Upper lobe of left lung (tissue), 6 donors: ENCODE measurements around the gene HEG1. TPM values are rescaled to one million over a fixed set of nuclear protein-coding genes. Genes with fewer than 3 reads are reported as not detected.

Experiments used
- ATAC-seq, 2 donors: fragments of 200-7000 bp; cut with Tn5 transposase; one replicate each; pipeline ENCODE4 v1.9.1; 2022; ENCODE audit warnings: mild to moderate bottlenecking in 2 of 2, moderate library complexity in 2 of 2; ENCODE audit not compliant: low FRiP score in 2 of 2
- DNase-seq, 2 donors: peaks; one replicate each; pipeline ENCODE4 v3.0.0-alpha.2; 2019 to 2020
- H3K27ac ChIP-seq, 4 donors: fragments of 200-600 bp; sonication (generic); one replicate each; pipeline ENCODE4 v1.5.1; 2016 to 2019
- H3K27me3 ChIP-seq, 4 donors: fragments of 200-600 bp; sonication (generic); one replicate each; pipeline ENCODE4 v1.5.1; 2017 to 2019
- H3K36me3 ChIP-seq, 4 donors: fragments of 200-600 bp; sonication (generic); one replicate each; pipeline ENCODE4 v1.5.1; 2016 to 2019
- H3K4me1 ChIP-seq, 4 donors: fragments of 200-600 bp; sonication (generic); one replicate each; pipeline ENCODE4 v1.5.1; 2018 to 2019
- H3K4me3 ChIP-seq, 4 donors: fragments of 200-600 bp; sonication (generic); one replicate each; pipeline ENCODE4 v1.5.1; 2017 to 2019; ENCODE audit warnings: mild to moderate bottlenecking in 2 of 4, moderate library complexity in 1 of 4
- H3K9me3 ChIP-seq, 4 donors: fragments of 200-600 bp; sonication (generic); one replicate each; pipeline ENCODE4 v1.5.1; 2018 to 2019
- CTCF ChIP-seq, 6 experiments: fragments of 450-650 bp in 4 of 6; fragments of 200-600 bp in 2 of 6; sonication (generic) in 2 of 6; IDR thresholded peaks; one replicate each; pipeline ENCODE4 v1.5.1; 2016 to 2019; ENCODE audit warnings: antibody characterized with exemption in 6 of 6
- EP300 ChIP-seq, 4 donors: sonication (generic); formaldehyde crosslinking; IDR thresholded peaks; one replicate each; pipeline ENCODE4 v1.5.1; 2017; ENCODE audit warnings: antibody characterized with exemption in 4 of 4, control low read depth in 2 of 4
- POLR2A ChIP-seq, 4 donors: fragments of 450-650 bp; IDR thresholded peaks; one replicate each; pipeline ENCODE4 v1.5.1; 2016 to 2017; ENCODE audit warnings: antibody characterized with exemption in 4 of 4, mild to moderate bottlenecking in 2 of 4
- POLR2AphosphoS5 ChIP-seq, 2 donors: sonication (generic); formaldehyde crosslinking; IDR thresholded peaks; one replicate each; pipeline ENCODE4 v1.5.1; 2017; ENCODE audit warnings: antibody characterized with exemption in 2 of 2
- WGBS, 2 donors: methylation state at CpG; one replicate each; pipeline ENCODE4 v1.1.5; 2017 to 2018; 5-methylcytosine and 5-hydroxymethylcytosine counted together
- total RNA-seq, 6 donors: library from RNA; depleted of rRNA in 4 of 6; stranded (reverse); fragments of >200 nt in 4 of 6; gene quantifications; one replicate each; pipeline versions ENCODE4 v1.1.0 to v1.2.1, GENCODE V29; 2016 to 2021
- donor health status: DM: no; HTN: no; CAD: no; lungs with moderate emphysema.
- donor health status: DM: no; HTN: yes; CAD: no; lungs with severe emphysema.

The HEG1 gene
- total RNA-seq, 6 donors from 2014 or later = 45.1 to 168 (median 100) TPM

GRCh38 chr3:125014570-125015179, 41.1 kb downstream of the HEG1 start:
- no peak overlapping the region for H3K4me3 ChIP-seq
- H3K27ac ChIP-seq = no peak overlapping the region
- TF ChIP-seq POLR2A (IDR thresholded peaks at IDR 0.05) (no peak), CTCF (IDR thresholded peaks at IDR 0.05) (no peak), EP300 (IDR thresholded peaks at IDR 0.05) (no peak), POLR2AphosphoS5 (IDR thresholded peaks at IDR 0.05) (no peak)
- H3K4me1 ChIP-seq = peaks cover 5 to 15% (median 11%) of the 10 kb centered on the region in 4 donors
- H3K36me3 ChIP-seq = peaks cover 5 to 94% (median 50%) of the 10 kb centered on the region in 4 donors
- H3K27me3 ChIP-seq = no peaks in the 10 kb centered on the region
- 91 to 93% methylated on average over 19 of the region's 19 CpGs for WGBS, 2 donors
- no peaks in the 10 kb centered on the region for H3K9me3 ChIP-seq
- peak in 1 of 2 donors; percentile 58 for DNase-seq
- ATAC-seq = no peak

DNA sequence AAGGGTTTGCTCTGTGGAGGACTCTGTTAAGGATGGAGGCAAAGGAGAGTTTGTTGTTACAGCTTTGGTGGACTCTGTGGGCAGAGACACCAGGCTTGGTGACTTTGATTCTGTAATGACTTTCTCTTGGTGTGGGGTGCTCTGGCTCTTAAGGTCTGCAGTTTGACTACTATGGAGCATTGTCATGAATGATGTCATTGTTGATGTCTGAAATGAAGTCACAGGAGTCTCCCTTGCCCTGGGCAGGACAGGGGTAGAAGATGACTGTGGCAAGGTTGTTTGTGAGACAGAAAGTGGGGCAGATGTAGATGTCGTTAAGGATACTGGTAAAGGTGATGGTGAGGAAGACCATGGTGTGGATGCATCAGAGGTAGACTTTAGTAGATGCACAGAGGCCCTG, 42.7 kb downstream of the HEG1 start:
- H3K4me1 ChIP-seq = peaks cover 3 to 10% (median 8%) of the 10 kb centered on the region in 4 donors
- peaks cover 8 to 91% (median 47%) of the 10 kb centered on the region in 4 donors for H3K36me3 ChIP-seq
- H3K9me3 ChIP-seq = no peaks in the 10 kb centered on the region
- ATAC-seq (peak in 1 of 2 donors; percentile 9), DNase-seq (no peak)
- no peaks in the 10 kb centered on the region for H3K27me3 ChIP-seq
- TF ChIP-seq POLR2A (IDR thresholded peaks at IDR 0.05) (no peak), EP300 (IDR thresholded peaks at IDR 0.05) (no peak), CTCF (IDR thresholded peaks at IDR 0.05) (no peak), POLR2AphosphoS5 (IDR thresholded peaks at IDR 0.05) (no peak)
- peak overlapping the region in 1 of 4 donors; percentile 12 for H3K27ac ChIP-seq
- H3K4me3 ChIP-seq = no peak overlapping the region
- WGBS, 2 donors = 90 to 96% methylated on average over 1 of the region's 1 CpG

GRCh38 chr3:125011941-125012340, 43.9 kb downstream of the HEG1 start:
- 80 to 85% methylated on average over 7 of the region's 7 CpGs for WGBS, 2 donors
- ATAC-seq (peak in 1 of 2 donors; percentile 76), DNase-seq (no peak)
- Histone ChIP-seq H3K27me3 (no peaks in the 10 kb centered on the region), H3K4me1 (peaks cover 3 to 10% (median 8%) of the 10 kb centered on the region in 4 donors), H3K27ac (peak overlapping the region in 2 of 4 donors; percentile 0 to 14), H3K4me3 (no peak overlapping the region), H3K36me3 (peaks cover 8 to 92% (median 50%) of the 10 kb centered on the region in 4 donors), H3K9me3 (no peaks in the 10 kb centered on the region)
- TF ChIP-seq POLR2A (IDR thresholded peaks at IDR 0.05) (no peak), EP300 (IDR thresholded peaks at IDR 0.05) (no peak), CTCF (IDR thresholded peaks at IDR 0.05) (no peak), POLR2AphosphoS5 (IDR thresholded peaks at IDR 0.05) (no peak)

DNA sequence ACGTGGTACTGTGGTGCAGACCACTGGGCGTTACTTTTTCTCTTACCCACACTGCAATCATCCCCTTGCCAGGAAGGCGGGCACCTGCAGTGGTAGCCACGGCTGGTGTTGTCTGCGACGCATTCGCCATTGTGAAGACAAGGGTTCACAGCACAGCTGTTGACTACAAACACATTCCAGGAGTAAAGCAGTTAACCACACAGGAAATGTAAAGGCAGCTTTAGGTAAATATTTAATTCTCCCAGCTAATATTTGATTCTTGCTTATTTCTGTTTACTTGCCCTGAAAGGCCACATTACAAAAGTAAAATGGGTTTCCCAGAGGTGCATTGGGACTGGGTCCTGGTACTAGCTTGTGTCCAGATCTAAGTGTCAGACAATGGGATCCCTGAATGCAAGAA, 45.4 kb downstream of the HEG1 start:
- no peak for TF ChIP-seq CTCF (IDR thresholded peaks at IDR 0.05)
- TF ChIP-seq POLR2AphosphoS5 (IDR thresholded peaks at IDR 0.05) = no peak
- no peak for TF ChIP-seq EP300 (IDR thresholded peaks at IDR 0.05)
- TF ChIP-seq POLR2A (IDR thresholded peaks at IDR 0.05) = no peak
- ATAC-seq = no peak
- WGBS, 2 donors = 68 to 78% methylated on average over 7 of the region's 7 CpGs

DNA sequence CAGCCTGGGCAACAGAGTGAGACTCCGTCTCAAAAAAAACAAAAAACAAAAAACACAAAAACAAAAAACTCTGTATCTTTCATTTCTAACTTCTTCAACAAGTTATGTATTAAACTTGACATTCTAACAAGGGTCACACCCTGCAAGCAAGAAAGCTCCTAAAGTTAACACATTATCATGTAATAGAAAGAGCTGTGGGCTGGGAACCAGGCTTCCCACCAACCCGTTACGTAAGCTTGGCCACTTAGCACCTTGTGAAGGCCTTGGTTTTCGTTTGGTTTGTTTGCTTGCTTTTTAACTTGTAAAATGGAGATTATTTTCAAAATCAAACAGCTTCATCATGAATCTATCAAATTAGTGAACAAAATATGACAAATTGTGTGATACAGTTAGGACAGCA, 47.0 kb downstream of the HEG1 start:
- no peaks in the 10 kb centered on the region for H3K9me3 ChIP-seq
- H3K4me1 ChIP-seq = peaks cover 12 to 20% (median 15%) of the 10 kb centered on the region in 4 donors
- WGBS, 2 donors = 84 to 86% methylated on average over 4 of the region's 4 CpGs
- ATAC-seq (no peak), DNase-seq (no peak)
- TF ChIP-seq POLR2AphosphoS5 (IDR thresholded peaks at IDR 0.05) (no peak), EP300 (IDR thresholded peaks at IDR 0.05) (no peak), POLR2A (IDR thresholded peaks at IDR 0.05) (no peak)
- peaks cover 8 to 93% (median 59%) of the 10 kb centered on the region in 4 donors for H3K36me3 ChIP-seq
- H3K4me3 ChIP-seq = no peak overlapping the region
- H3K27ac ChIP-seq = peak overlapping the region in 1 of 4 donors; percentile 21
- H3K27me3 ChIP-seq = no peaks in the 10 kb centered on the region

More for the DNA sequence above, 45.4 kb downstream of the HEG1 start:
- Histone ChIP-seq H3K4me1 (peaks cover 9 to 17% (median 13%) of the 10 kb centered on the region in 4 donors), H3K27ac (no peak overlapping the region), H3K9me3 (no peaks in the 10 kb centered on the region), H3K27me3 (no peaks in the 10 kb centered on the region), H3K36me3 (peaks cover 8 to 93% (median 59%) of the 10 kb centered on the region in 4 donors), H3K4me3 (no peak overlapping the region)
- DNase-seq = no peak
